ENCODE data around the gene PLXNC1. TPM values are rescaled to one million over a fixed set of nuclear protein-coding genes. Genes with fewer than 3 reads are reported as not detected.

The PLXNC1 gene
- total RNA-seq, 1 donor from 2014 or later = 4.9 TPM

DNA sequence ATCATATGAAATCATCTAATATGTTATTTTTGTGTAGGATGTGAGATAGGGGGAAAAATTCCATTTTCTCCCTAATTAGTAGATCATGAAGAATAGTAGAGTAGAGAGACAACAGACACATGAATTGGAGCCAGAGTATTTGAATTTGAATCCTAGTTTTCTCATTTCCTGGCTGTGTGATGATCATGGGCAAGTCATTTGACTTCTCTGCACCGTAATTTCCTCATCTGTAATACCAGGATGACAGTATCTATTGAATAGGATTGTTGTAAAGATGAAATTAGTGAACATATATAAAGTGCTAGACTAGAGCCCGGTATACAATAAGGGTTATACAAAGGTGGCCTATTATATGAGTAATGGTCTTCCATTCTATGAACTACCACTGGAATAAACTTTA is 32.2 kb upstream of the PLXNC1 start:
- Mint-ChIP-seq H3K27ac (ENCODE audit: unreplicated experiment) (no peak overlapping the region), H3K4me3 (ENCODE audit: unreplicated experiment) (no peak overlapping the region)

DNA sequence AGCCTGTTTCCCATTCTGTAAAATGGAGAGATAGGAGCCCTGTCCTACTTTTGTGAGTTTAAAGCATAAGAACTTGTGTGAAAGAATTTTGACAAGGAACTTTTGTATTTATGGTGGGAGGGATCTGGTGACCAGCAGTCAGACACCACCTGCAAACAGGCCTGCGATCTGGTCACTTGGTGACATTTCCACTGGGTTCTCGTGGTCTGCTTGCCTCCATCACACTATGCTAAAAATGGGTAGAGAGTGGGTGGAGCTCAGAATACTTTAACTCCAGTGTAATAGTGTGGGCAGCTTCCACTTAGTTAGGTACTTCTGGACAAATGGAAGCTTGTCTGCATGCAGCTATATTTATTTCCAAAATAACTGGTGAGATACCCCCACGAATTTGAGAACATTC is 26.5 kb upstream of the PLXNC1 start:
- Mint-ChIP-seq H3K27ac (ENCODE audit: unreplicated experiment) (no peak overlapping the region), H3K4me3 (ENCODE audit: unreplicated experiment) (no peak overlapping the region), H3K9me3 (ENCODE audit: unreplicated experiment) (peaks cover 2% of the 10 kb centered on the region), H3K36me3 (ENCODE audit: unreplicated experiment) (no peaks in the 10 kb centered on the region), H3K27me3 (ENCODE audit: unreplicated experiment) (no peaks in the 10 kb centered on the region), H3K4me1 (ENCODE audit: low read depth, unreplicated experiment) (no peaks in the 10 kb centered on the region)
- no peak for DNase-seq
- no peak for TF ChIP-seq CTCF (IDR thresholded peaks at IDR 0.05; ENCODE audit: partially characterized antibody, unreplicated experiment)

More for the DNA sequence above, 32.2 kb upstream of the PLXNC1 start:
- H3K9me3 Mint-ChIP-seq (ENCODE audit: unreplicated experiment) = peaks cover 4% of the 10 kb centered on the region
- DNase-seq = no peak
- H3K4me1 Mint-ChIP-seq (ENCODE audit: low read depth, unreplicated experiment) = no peaks in the 10 kb centered on the region
- no peak for TF ChIP-seq CTCF (IDR thresholded peaks at IDR 0.05; ENCODE audit: partially characterized antibody, unreplicated experiment)
- H3K36me3 Mint-ChIP-seq (ENCODE audit: unreplicated experiment) = no peaks in the 10 kb centered on the region
- no peaks in the 10 kb centered on the region for H3K27me3 Mint-ChIP-seq (ENCODE audit: unreplicated experiment)

GRCh38 chr12:94122591-94122990 is 25.8 kb upstream of the PLXNC1 start:
- DNase-seq = no peak
- H3K4me1 Mint-ChIP-seq (ENCODE audit: low read depth, unreplicated experiment) = no peaks in the 10 kb centered on the region
- no peak for TF ChIP-seq CTCF (IDR thresholded peaks at IDR 0.05; ENCODE audit: partially characterized antibody, unreplicated experiment)
- peaks cover 2% of the 10 kb centered on the region for H3K9me3 Mint-ChIP-seq (ENCODE audit: unreplicated experiment)
- H3K4me3 Mint-ChIP-seq (ENCODE audit: unreplicated experiment) = no peak overlapping the region
- no peaks in the 10 kb centered on the region for H3K36me3 Mint-ChIP-seq (ENCODE audit: unreplicated experiment)
- H3K27ac Mint-ChIP-seq (ENCODE audit: unreplicated experiment) = no peak overlapping the region
- H3K27me3 Mint-ChIP-seq (ENCODE audit: unreplicated experiment) = no peaks in the 10 kb centered on the region

DNA sequence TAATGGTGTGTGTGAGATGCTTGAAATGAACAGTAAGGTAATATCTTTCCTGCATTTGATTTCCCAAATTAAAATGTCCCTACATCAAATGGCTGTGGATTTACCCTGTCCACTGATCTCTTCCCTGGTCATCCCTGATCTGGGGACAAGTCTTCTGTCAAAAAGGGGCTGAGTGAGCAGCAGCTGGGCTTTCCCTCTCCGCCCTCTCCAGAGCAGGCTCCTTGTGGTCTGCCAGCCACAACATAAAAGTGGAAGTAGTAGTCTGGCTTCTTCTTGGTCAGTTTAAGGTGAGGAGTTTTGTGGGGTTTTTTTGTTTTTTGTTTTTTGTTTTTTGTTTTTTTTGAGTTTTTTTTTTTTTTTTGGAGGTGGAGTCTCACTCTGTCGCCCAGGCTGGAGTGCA is 25.2 kb upstream of the PLXNC1 start:
- no peak for DNase-seq
- H3K4me1 Mint-ChIP-seq (ENCODE audit: low read depth, unreplicated experiment) = no peaks in the 10 kb centered on the region
- H3K27ac Mint-ChIP-seq (ENCODE audit: unreplicated experiment) = no peak overlapping the region
- TF ChIP-seq CTCF (IDR thresholded peaks at IDR 0.05; ENCODE audit: partially characterized antibody, unreplicated experiment) = no peak
- no peak overlapping the region for H3K4me3 Mint-ChIP-seq (ENCODE audit: unreplicated experiment)
- no peaks in the 10 kb centered on the region for H3K36me3 Mint-ChIP-seq (ENCODE audit: unreplicated experiment)
- H3K27me3 Mint-ChIP-seq (ENCODE audit: unreplicated experiment) = no peaks in the 10 kb centered on the region
- peaks cover 2% of the 10 kb centered on the region for H3K9me3 Mint-ChIP-seq (ENCODE audit: unreplicated experiment)

DNA sequence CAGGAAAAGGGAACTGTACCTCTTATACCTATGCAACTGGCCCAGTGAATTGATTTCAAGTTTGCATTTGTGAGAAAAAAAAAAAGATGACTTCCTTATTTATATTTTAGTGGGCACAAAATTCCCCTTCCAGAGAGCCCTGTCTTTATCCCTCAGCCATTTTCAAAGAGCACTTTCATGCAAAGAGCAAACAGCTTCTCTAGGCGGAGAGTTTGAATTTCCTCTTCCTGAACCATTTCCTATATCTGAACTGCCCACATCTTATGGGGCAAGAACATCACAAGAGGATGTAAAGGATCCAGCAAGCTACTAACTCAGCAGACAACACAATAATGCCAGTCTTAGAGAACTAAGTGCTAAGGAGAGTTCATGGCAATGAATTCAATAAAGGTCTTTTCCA is 22.3 kb upstream of the PLXNC1 start:
- H3K4me3 Mint-ChIP-seq (ENCODE audit: unreplicated experiment) = no peak overlapping the region

More for the DNA sequence above, 22.3 kb upstream of the PLXNC1 start:
- no peak for TF ChIP-seq CTCF (IDR thresholded peaks at IDR 0.05; ENCODE audit: partially characterized antibody, unreplicated experiment)
- no peak overlapping the region for H3K27ac Mint-ChIP-seq (ENCODE audit: unreplicated experiment)
- no peaks in the 10 kb centered on the region for H3K36me3 Mint-ChIP-seq (ENCODE audit: unreplicated experiment)
- no peaks in the 10 kb centered on the region for H3K9me3 Mint-ChIP-seq (ENCODE audit: unreplicated experiment)
- DNase-seq = no peak
- H3K4me1 Mint-ChIP-seq (ENCODE audit: low read depth, unreplicated experiment) = no peaks in the 10 kb centered on the region
- H3K27me3 Mint-ChIP-seq (ENCODE audit: unreplicated experiment) = no peaks in the 10 kb centered on the region
